SK-N-SH (cell line): Measurements from ENCODE around the gene CRIP2. TPM values are rescaled to one million over a fixed set of nuclear protein-coding genes. Genes with fewer than 3 reads are reported as not detected.

Experiments
- CTCF ChIA-PET: fragments of 300-600, 350-600 bp; formaldehyde crosslinking; extraction: SDS; loops from one replicate; lab custom pipeline; 2021; lab: Yijun Ruan, JAX
- POLR2A ChIA-PET: fragments of 350-600 bp; sonication (Branson Sonifier 250); formaldehyde crosslinking; extraction: SDS; loops from one replicate; lab custom pipeline; 2020; ENCODE audit warnings: antibody characterized with exemption, inconsistent platforms; lab: Yijun Ruan, JAX
- DNase-seq: peaks from one replicate; pipeline ENCODE4 v3.0.0; 2012
- H2AFZ ChIP-seq: fragments of 200-600 bp; sonication (generic); 2 replicates; pipeline ENCODE4 v1.8.1; 2016; ENCODE audit warnings: antibody characterized with exemption, mild to moderate bottlenecking, low read depth
- H3F3A ChIP-seq: fragments of 200-600 bp; sonication (generic); replicated peaks from 2 replicates; pipeline ENCODE3; 2016; ENCODE audit warnings: antibody characterized with exemption, mild to moderate bottlenecking; ENCODE audit not compliant: insufficient read depth
- H3K27ac ChIP-seq, 2 experiments: fragments of 200-500 bp in 1 of 2; fragments of 200-600 bp in 1 of 2; sonication (Bioruptor generic) in 1 of 2; sonication (generic), shearing (Covaris generic) in 1 of 2; 2 replicates each; pipeline versions ENCODE4 v1.5.1 to v1.6.1; 2014 to 2016; ENCODE audit warnings: low read depth in 2 of 2, inconsistent platforms in 1 of 2, low read length in 1 of 2, mild to moderate bottlenecking in 1 of 2, mixed read lengths in 1 of 2
- H3K27me3 ChIP-seq: fragments of 200-600 bp; sonication (generic), shearing (Covaris generic); 2 replicates; pipeline ENCODE4 v1.6.1; 2016; ENCODE audit warnings: mixed run types; ENCODE audit not compliant: insufficient read depth
- H3K36me3 ChIP-seq, 2 experiments: fragments of 200-500 bp in 1 of 2; fragments of 200-600 bp in 1 of 2; sonication (Bioruptor generic) in 1 of 2; sonication (generic) in 1 of 2; replicated peaks in 1 of 2; 2 replicates each; pipeline versions ENCODE3 to v1.5.1; 2014 to 2016; ENCODE audit warnings: low read length in 1 of 2, mild to moderate bottlenecking in 1 of 2; ENCODE audit not compliant: insufficient read depth in 2 of 2, control insufficient read depth in 1 of 2
- H3K4me1 ChIP-seq, 2 experiments: fragments of 200-500 bp in 1 of 2; fragments of 200-600 bp in 1 of 2; sonication (Bioruptor generic) in 1 of 2; sonication (generic), shearing (Covaris generic) in 1 of 2; 2 replicates each; pipeline versions ENCODE4 v1.5.1 to v1.6.1; 2014 to 2016; ENCODE audit warnings: low read depth in 1 of 2, low read length in 1 of 2, mixed run types in 1 of 2; ENCODE audit not compliant: insufficient read depth in 2 of 2, control insufficient read depth in 1 of 2
- H3K4me2 ChIP-seq: fragments of 200-600 bp; sonication (generic), shearing (Covaris generic); 2 replicates; pipeline ENCODE4 v1.6.1; 2017; ENCODE audit warnings: mixed run types
- H3K4me3 ChIP-seq, 2 experiments: fragments of 200-500 bp in 1 of 2; fragments of 200-600 bp in 1 of 2; sonication (Bioruptor generic) in 1 of 2; sonication (generic), shearing (Covaris generic) in 1 of 2; 2 replicates each; pipeline versions ENCODE4 v1.5.1 to v1.8.1; 2014 to 2016; ENCODE audit warnings: low read depth in 2 of 2, inconsistent platforms in 1 of 2, low read length in 1 of 2, mild to moderate bottlenecking in 1 of 2, mixed read lengths in 1 of 2, moderate library complexity in 1 of 2
- H3K79me2 ChIP-seq: fragments of 200-600 bp; sonication (generic); 2 replicates; pipeline ENCODE4 v1.8.1; 2017; ENCODE audit warnings: mild to moderate bottlenecking; ENCODE audit not compliant: insufficient read depth
- H3K9ac ChIP-seq: fragments of 200-600 bp; sonication (generic); 2 replicates; pipeline ENCODE4 v1.6.1; 2017; ENCODE audit warnings: mixed run types
- H3K9me2 ChIP-seq: fragments of 200-600 bp; sonication (generic); 2 replicates; pipeline ENCODE4 v1.6.1; 2017; ENCODE audit warnings: mixed run types
- H3K9me3 ChIP-seq: fragments of 200-600 bp; sonication (generic); 2 replicates; pipeline ENCODE4 v1.6.1; 2017; ENCODE audit warnings: mixed run types, mild to moderate bottlenecking, moderate library complexity
- H4K20me1 ChIP-seq: fragments of 200-600 bp; sonication (generic); 2 replicates; pipeline ENCODE4 v1.6.1; 2017; ENCODE audit warnings: mild to moderate bottlenecking, mixed run types; ENCODE audit not compliant: insufficient read depth
- CHD2 ChIP-seq: fragments of 150-350 bp; IDR thresholded peaks from 2 replicates; pipeline ENCODE4 v1.6.1; 2018; ENCODE audit warnings: low read length; ENCODE audit not compliant: partially characterized antibody
- CTCF ChIP-seq: fragments of 200-600 bp; sonication (generic); IDR thresholded peaks from 2 replicates; pipeline ENCODE4 v1.6.1; 2017; ENCODE audit warnings: antibody characterized with exemption, mild to moderate bottlenecking, moderate library complexity
- EP300 ChIP-seq, 2 experiments: IDR thresholded peaks; 2 replicates each; pipeline versions ENCODE4 v1.4.0 to v1.6.1; 2012; ENCODE audit warnings: borderline replicate concordance in 1 of 2, low read depth in 1 of 2, low read length in 1 of 2
- FOSL2 ChIP-seq: IDR thresholded peaks from 2 replicates; pipeline ENCODE4 v1.4.0; 2012; ENCODE audit warnings: low read depth, mild to moderate bottlenecking, moderate library complexity, borderline replicate concordance
- FOXM1 ChIP-seq: IDR thresholded peaks from 2 replicates; pipeline ENCODE4 v1.4.0; 2012; ENCODE audit warnings: low read depth, mild to moderate bottlenecking
- NRF1 ChIP-seq: IDR thresholded peaks from 2 replicates; pipeline ENCODE4 v1.6.1; 2012; ENCODE audit warnings: low read depth, mild to moderate bottlenecking, low read length
- PBX3 ChIP-seq: IDR thresholded peaks from 2 replicates; pipeline ENCODE4; 2012
- RAD21 ChIP-seq: IDR thresholded peaks from 2 replicates; pipeline ENCODE4 v1.6.1; 2012; ENCODE audit warnings: mild to moderate bottlenecking, low read length
- RCOR1 ChIP-seq: fragments of 150-350 bp; IDR thresholded peaks from 2 replicates; pipeline ENCODE4 v1.6.1; 2017; ENCODE audit warnings: antibody characterized with exemption, low read length
- RFX5 ChIP-seq: IDR thresholded peaks from 2 replicates; pipeline ENCODE4 v1.6.1; 2012; ENCODE audit warnings: mild to moderate bottlenecking, improper control_type of control experiment, low read length
- SIN3A ChIP-seq: IDR thresholded peaks from 2 replicates; pipeline ENCODE4 v1.6.1; 2012; ENCODE audit warnings: low read depth, mild to moderate bottlenecking, low read length, moderate library complexity, borderline replicate concordance
- ZBTB33 ChIP-seq: IDR thresholded peaks from 2 replicates; pipeline ENCODE4 v1.4.0; 2012; ENCODE audit warnings: low read depth, borderline replicate concordance
- WGBS: methylation state at CpG from one replicate; pipeline ENCODE4 v1.1.6; 2017; ENCODE audit warnings: low lambda C conversion rate; 5-methylcytosine and 5-hydroxymethylcytosine counted together
- polyA plus RNA-seq, 3 experiments: library from polyadenylated mRNA; depleted of rRNA; stranded (reverse); fragments of >200 nt; gene quantifications; 2 replicates each; pipeline ENCODE4 v1.2.3, GENCODE V29; 2012

CRIP2 gene
- polyA plus RNA-seq, 1 of the 3 experiments (the other 2 are of a cell fraction) = 335 TPM

- no peaks in the 10 kb centered on the region for H3K9me3 ChIP-seq
- H3K4me3 ChIP-seq = no peak overlapping the region
- H3K4me1 ChIP-seq = peaks cover 0 to 8% of the 10 kb centered on the region in 2 experiments; a peak in 1 of 4 replicates
- H3K9me2 ChIP-seq = no peaks in the 10 kb centered on the region
- DNase-seq = no peak
- no peak overlapping the region for H3K9ac ChIP-seq
- H3K27ac ChIP-seq = no peak overlapping the region
- no peak overlapping the region for H2AFZ ChIP-seq
- peaks cover 43% of the 10 kb centered on the region for H4K20me1 ChIP-seq
- peaks cover 3 to 41% of the 10 kb centered on the region in 2 experiments for H3K36me3 ChIP-seq
- no peaks in the 10 kb centered on the region for H3K27me3 ChIP-seq
- ChIA-PET CTCF (interaction anchor here (1.2 to 1.9 kb wide), 3 partner anchors 9 to 95 kb away, joined by 3 to 4 read pairs (median 4); no protein-coding TSS in a partner anchor), POLR2A (interaction anchor here (1.1 kb wide), 1 partner anchor 30 kb away, joined by 3 read pairs; no protein-coding TSS in a partner anchor)
- H3F3A ChIP-seq = no peaks in the 10 kb centered on the region
- TF ChIP-seq PBX3 (no peak), NRF1 (no peak), RAD21 (no peak), ZBTB33 (no peak), FOSL2 (no peak), SIN3A (no peak), RCOR1 (no peak), RFX5 (no peak), CHD2 (no peak)
- no peak overlapping the region for H3K4me2 ChIP-seq
- WGBS = 70% methylated on average over 9 of the region's 17 CpGs
- peaks cover 61% of the 10 kb centered on the region for H3K79me2 ChIP-seq
These were observed 32.5 kb upstream of the CRIP2 start for GRCh38 chr14:105442125-105442524.

- Histone ChIP-seq H3K79me2 (peaks cover 57% of the 10 kb centered on the region), H3K9ac (no peak overlapping the region)
- POLR2A ChIA-PET = interaction anchor here (1.1 kb wide), 1 partner anchor 29 kb away, joined by 3 read pairs; no protein-coding TSS in a partner anchor
These were observed 31.8 kb upstream of the CRIP2 start for GRCh38 chr14:105442834-105443233.

More at GRCh38 chr14:105442834-105443233, 31.8 kb upstream of the CRIP2 start:
- no peak for DNase-seq
- H3K4me2 ChIP-seq = no peak overlapping the region
- no peaks in the 10 kb centered on the region for H3F3A ChIP-seq
- no peaks in the 10 kb centered on the region for H3K9me2 ChIP-seq
- H3K27me3 ChIP-seq = no peaks in the 10 kb centered on the region
- H3K4me1 ChIP-seq = peaks cover 0 to 4% of the 10 kb centered on the region in 2 experiments; a peak in 1 of 4 replicates
- peaks cover 3 to 41% of the 10 kb centered on the region in 2 experiments for H3K36me3 ChIP-seq
- H3K9me3 ChIP-seq = no peaks in the 10 kb centered on the region
- peaks cover 36% of the 10 kb centered on the region for H4K20me1 ChIP-seq
- WGBS = 100% methylated on average over 5 of the region's 12 CpGs
- H3K27ac ChIP-seq = no peak overlapping the region
- no peak overlapping the region for H2AFZ ChIP-seq
- CTCF ChIA-PET = interaction anchor here (1.0 kb wide), 1 partner anchor 72 kb away, joined by 3 read pairs; no protein-coding TSS in a partner anchor
- H3K4me3 ChIP-seq = no peak overlapping the region
- TF ChIP-seq FOXM1 (no peak), EP300 (IDR thresholded peaks at IDR 0.05; ENCODE audit: borderline replicate concordance in 1 of 2, low read depth in 1 of 2, low read length in 1 of 2) (no peak), CTCF (no peak)
